Measurements from ENCODE around the gene LGMN.

- TF ChIP-seq CTCF (IDR thresholded peaks at IDR 0.05; ENCODE audit: poor library complexity) = no peak
- no peak for TF ChIP-seq EZH2 (IDR thresholded peaks at IDR 0.05; ENCODE audit: borderline replicate concordance)
Measured at GRCh38 chr14:92733007-92733406, 15.4 kb downstream of the LGMN start.

All from hepatocyte (in vitro differentiated cells).